ENCODE results near the gene NDC80. TPM values are rescaled to one million over a fixed set of nuclear protein-coding genes. Genes with fewer than 3 reads are reported as not detected.

The NDC80 gene
- polyA plus RNA-seq, 1 donor (not counting 4 experiments of a cell fraction or from before 2014, with no cell fraction given) = 11.5 TPM

DNA sequence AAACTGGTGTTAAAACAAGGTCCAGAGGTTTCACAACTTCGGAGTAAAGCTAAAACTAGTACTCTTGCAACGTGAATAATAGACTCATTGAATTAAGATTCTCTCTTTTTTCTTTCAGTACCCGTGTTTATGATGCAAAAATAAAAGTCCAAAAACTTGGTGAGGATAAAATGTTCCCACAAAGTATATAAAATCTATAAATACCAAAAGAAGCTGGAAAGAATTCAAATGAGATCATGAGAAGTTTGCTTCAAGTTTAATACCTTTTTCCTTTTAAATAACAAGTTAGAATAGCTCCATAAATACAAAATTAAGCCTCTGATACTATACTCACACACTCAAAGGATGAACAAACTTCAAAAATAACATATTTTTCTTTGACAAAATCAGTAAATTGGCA lies 34.1 kb upstream of the NDC80 start:
- FAIRE-seq = no peak
- Histone ChIP-seq H3K9me1 (ENCODE audit: control insufficient read depth, extremely low read depth, insufficient read depth, low read length) (no peaks in the 10 kb centered on the region), H2AFZ (ENCODE audit: control insufficient read depth, low read length) (no peak overlapping the region), H3K4me3 (ENCODE audit: control insufficient read depth in 2 of 3, extremely low read depth in 1 of 3, insufficient read depth in 2 of 3, low read depth in 1 of 3, low read length in 3 of 3) (no peak overlapping the region), H3K9me3 (ENCODE audit: control insufficient read depth, low read depth, low read length) (no peaks in the 10 kb centered on the region), H4K20me1 (ENCODE audit: control insufficient read depth, extremely low read depth, insufficient read depth, low read length) (no peaks in the 10 kb centered on the region), H3K4me1 (ENCODE audit: control insufficient read depth, extremely low read depth, insufficient read depth, low read length) (no peaks in the 10 kb centered on the region), H3K4me2 (ENCODE audit: control insufficient read depth, extremely low read depth, insufficient read depth, low read depth, low read length) (no peak overlapping the region), H3K79me2 (ENCODE audit: control insufficient read depth, insufficient read depth, low read length) (no peaks in the 10 kb centered on the region), H3K27ac (ENCODE audit: control insufficient read depth, insufficient read depth, low read length) (no peak overlapping the region), H3K27me3 (ENCODE audit: control insufficient read depth, extremely low read depth, insufficient read depth, low read length) (no peaks in the 10 kb centered on the region), H3K36me3 (ENCODE audit: control insufficient read depth in 2 of 2, extremely low read depth in 1 of 2, insufficient read depth in 2 of 2, low read length in 2 of 2) (peaks cover 0 to 2% of the 10 kb centered on the region in 2 experiments), H3K9ac (ENCODE audit: control insufficient read depth, extremely low read depth, insufficient read depth, low read length) (no peak overlapping the region)
- TF ChIP-seq EZH2 (IDR thresholded peaks at IDR 0.05; ENCODE audit: low read length) (no peak), CTCF (optimal IDR thresholded peaks at IDR 0.05 in 1 of 3, IDR thresholded peaks at IDR 0.05 in 1 of 3, conservative IDR thresholded peaks at IDR 0.05 in 1 of 3; ENCODE audit: extremely low read depth in 1 of 3, insufficient read depth in 2 of 3, low read length in 3 of 3) (no peak)
- DNase-seq (ENCODE audit: low read depth, low spot score) = no peak
- dilution Hi-C loops (cut with MboI; ENCODE audit: extremely low pct_ligation_motif_present, low sequenced_read_pairs) = no loop called here

- Histone ChIP-seq H3K4me3 (ENCODE audit: control insufficient read depth in 2 of 3, extremely low read depth in 1 of 3, insufficient read depth in 2 of 3, low read depth in 1 of 3, low read length in 3 of 3) (no peak overlapping the region), H3K27ac (ENCODE audit: control insufficient read depth, insufficient read depth, low read length) (no peak overlapping the region), H3K79me2 (ENCODE audit: control insufficient read depth, insufficient read depth, low read length) (no peaks in the 10 kb centered on the region), H3K4me1 (ENCODE audit: control insufficient read depth, extremely low read depth, insufficient read depth, low read length) (no peaks in the 10 kb centered on the region), H3K9ac (ENCODE audit: control insufficient read depth, extremely low read depth, insufficient read depth, low read length) (no peak overlapping the region), H3K4me2 (ENCODE audit: control insufficient read depth, extremely low read depth, insufficient read depth, low read depth, low read length) (no peak overlapping the region), H4K20me1 (ENCODE audit: control insufficient read depth, extremely low read depth, insufficient read depth, low read length) (no peaks in the 10 kb centered on the region), H3K27me3 (ENCODE audit: control insufficient read depth, extremely low read depth, insufficient read depth, low read length) (no peaks in the 10 kb centered on the region), H3K9me3 (ENCODE audit: control insufficient read depth, low read depth, low read length) (no peaks in the 10 kb centered on the region), H3K36me3 (ENCODE audit: control insufficient read depth in 2 of 2, extremely low read depth in 1 of 2, insufficient read depth in 2 of 2, low read length in 2 of 2) (peaks cover 0 to 2% of the 10 kb centered on the region in 2 experiments), H3K9me1 (ENCODE audit: control insufficient read depth, extremely low read depth, insufficient read depth, low read length) (no peaks in the 10 kb centered on the region), H2AFZ (ENCODE audit: control insufficient read depth, low read length) (no peak overlapping the region)
- FAIRE-seq = no peak
- no peak for DNase-seq (ENCODE audit: low read depth, low spot score)
- no peak for TF ChIP-seq EZH2 (IDR thresholded peaks at IDR 0.05; ENCODE audit: low read length)
- no peak for TF ChIP-seq CTCF (optimal IDR thresholded peaks at IDR 0.05 in 1 of 3, IDR thresholded peaks at IDR 0.05 in 1 of 3, conservative IDR thresholded peaks at IDR 0.05 in 1 of 3; ENCODE audit: extremely low read depth in 1 of 3, insufficient read depth in 2 of 3, low read length in 3 of 3)
- dilution Hi-C loops (cut with MboI; ENCODE audit: extremely low pct_ligation_motif_present, low sequenced_read_pairs) = no loop called here
Measured at GRCh38 chr18:2538236-2538635, 33.1 kb upstream of the NDC80 start.

Data from keratinocyte (primary cell).